Liver (tissue), 9 donors: ENCODE data around the gene SLC2A5. TPM values are rescaled to one million over a fixed set of nuclear protein-coding genes. Genes with fewer than 3 reads are reported as not detected.

ENCODE experiments used
- DNase-seq: peaks from one replicate; pipeline ENCODE4 v3.0.0-alpha.2; 2017; ENCODE audit warnings: low spot score
- H3K27ac ChIP-seq, 2 donors: one replicate each; pipeline ENCODE4 v1.7.0; 2013; ENCODE audit warnings: inconsistent platforms in 2 of 2, low read length in 2 of 2, control low read depth in 1 of 2, low read depth in 1 of 2, mild to moderate bottlenecking in 1 of 2
- H3K27me3 ChIP-seq, 4 donors: one replicate each; pipeline versions ENCODE4 v1.6.1 to v1.7.0; 2013; ENCODE audit warnings: low read length in 3 of 4, inconsistent platforms in 1 of 4, mild to moderate bottlenecking in 1 of 4, moderate library complexity in 1 of 4; ENCODE audit not compliant: control insufficient read depth in 4 of 4, insufficient read depth in 4 of 4
- H3K36me3 ChIP-seq, 4 donors: one replicate each; pipeline versions ENCODE4 v1.6.1 to v1.7.0; 2013; ENCODE audit warnings: low read length in 3 of 4, mild to moderate bottlenecking in 3 of 4, low read depth in 1 of 4, moderate library complexity in 1 of 4; ENCODE audit not compliant: control insufficient read depth in 4 of 4, insufficient read depth in 3 of 4
- H3K4me1 ChIP-seq, 4 donors: one replicate each; pipeline versions ENCODE4 v1.6.1 to v1.7.0; 2013; ENCODE audit warnings: low read length in 3 of 4, mild to moderate bottlenecking in 3 of 4, moderate library complexity in 1 of 4; ENCODE audit not compliant: control insufficient read depth in 4 of 4, insufficient read depth in 4 of 4
- H3K4me3 ChIP-seq, 3 donors: one replicate each; pipeline versions ENCODE4 v1.6.1 to v1.7.0; 2013; ENCODE audit warnings: low read length in 3 of 3, control low read depth in 1 of 3, low read depth in 1 of 3, mild to moderate bottlenecking in 1 of 3
- H3K9ac ChIP-seq, 2 donors: one replicate each; pipeline ENCODE4 v1.7.0; 2013; ENCODE audit warnings: low read length in 2 of 2, mild to moderate bottlenecking in 2 of 2, moderate library complexity in 2 of 2, control low read depth in 1 of 2, low read depth in 1 of 2
- H3K9me3 ChIP-seq, 4 donors: one replicate each; pipeline versions ENCODE4 v1.6.1 to v1.7.0; 2013; ENCODE audit warnings: low read length in 3 of 4; ENCODE audit not compliant: control insufficient read depth in 4 of 4
- EGR1 ChIP-seq, 2 donors: IDR thresholded peaks; 2 replicates each; pipeline ENCODE4 v1.6.1; 2016 to 2018; ENCODE audit warnings: antibody characterized with exemption in 2 of 2, low read depth in 2 of 2
- GABPA ChIP-seq, 2 donors: IDR thresholded peaks in 1 of 2; conservative IDR thresholded peaks in 1 of 2; 2 replicates each; pipeline ENCODE4 v1.6.1; 2016; ENCODE audit warnings: antibody characterized with exemption in 2 of 2, mild to moderate bottlenecking in 1 of 2, moderate library complexity in 1 of 2
- HNF4A ChIP-seq, 2 donors: conservative IDR thresholded peaks; 2 replicates each; pipeline ENCODE4 v1.6.1; 2016; ENCODE audit warnings: antibody characterized with exemption in 2 of 2, mild to moderate bottlenecking in 2 of 2
- RAD21 ChIP-seq, 2 donors: IDR thresholded peaks; 2 replicates each; pipeline ENCODE4 v1.6.1; 2016; ENCODE audit warnings: antibody characterized with exemption in 2 of 2, mild to moderate bottlenecking in 2 of 2
- RXRA ChIP-seq, 2 donors: IDR thresholded peaks; 2 replicates each; pipeline ENCODE4 v1.6.1; 2017 to 2018; ENCODE audit warnings: antibody characterized with exemption in 2 of 2, mild to moderate bottlenecking in 1 of 2
- SP1 ChIP-seq: IDR thresholded peaks from 2 replicates; pipeline ENCODE4 v1.6.1; 2018; ENCODE audit warnings: antibody characterized with exemption, mild to moderate bottlenecking
- TAF1 ChIP-seq: conservative IDR thresholded peaks from 2 replicates; pipeline ENCODE4 v1.6.1; 2016; ENCODE audit warnings: antibody characterized with exemption, mild to moderate bottlenecking
- YY1 ChIP-seq: IDR thresholded peaks from 2 replicates; pipeline ENCODE4 v1.6.1; 2016; ENCODE audit warnings: antibody characterized with exemption, mild to moderate bottlenecking
- ZBTB33 ChIP-seq: IDR thresholded peaks from 2 replicates; pipeline ENCODE4 v1.6.1; 2016; ENCODE audit warnings: antibody characterized with exemption
- whole genome bisulfite sequencing: extraction: QIAGEN DNeasy Blood & Tissue Kit; methylation state at CpG from one replicate; pipeline ENCODE4 v1.1.7; 2013; 5-methylcytosine and 5-hydroxymethylcytosine counted together
- polyA plus RNA-seq, 2 donors: library from polyadenylated mRNA; stranded (reverse) in 1 of 2; unstranded in 1 of 2; fragments of 200-250 nt in 1 of 2; fragments of >200 nt in 1 of 2; fragmentation: Nextera tagmentation in 1 of 2; extraction: Ambion mirVana in 1 of 2; gene quantifications; one replicate each; pipeline versions ENCODE4 v1.2.1 to v1.2.3, GENCODE V29; 2013 to 2015
- total RNA-seq, 2 donors: library from RNA; depleted of rRNA; stranded (reverse); fragments of >200 nt; gene quantifications; one replicate each; pipeline ENCODE4 v1.2.3, GENCODE V29; 2014
- TF ChIP-seq, protein P1 (sequence below): IDR thresholded peaks from 2 replicates; pipeline ENCODE4 v1.6.1; 2016; ENCODE audit warnings: antibody characterized with exemption
- TF ChIP-seq, protein P2 (sequence below): IDR thresholded peaks from 2 replicates; pipeline ENCODE4 v1.6.1; 2016; ENCODE audit warnings: antibody characterized with exemption, mild to moderate bottlenecking
- donor health status: healthy.
- donor health status: healthy.
- donor health status: healthy.
- donor health status: healthy.
- donor health status: healthy.

SLC2A5 gene
- total and polyA plus RNA-seq, 4 donors = 0.07 to 1.6 (median 0.13) TPM

- TF ChIP-seq ZBTB33 (no peak), EGR1 (IDR thresholded peaks at IDR 0.05; ENCODE audit: low read depth in 2 of 2) (no peak), HNF4A (conservative IDR thresholded peaks at IDR 0.05) (no peak), GABPA (IDR thresholded peaks at IDR 0.05 in 1 of 2, conservative IDR thresholded peaks at IDR 0.05 in 1 of 2) (no peak), YY1 (no peak), RXRA (IDR thresholded peaks at IDR 0.05) (no peak)
- TF ChIP-seq, protein P1, sequence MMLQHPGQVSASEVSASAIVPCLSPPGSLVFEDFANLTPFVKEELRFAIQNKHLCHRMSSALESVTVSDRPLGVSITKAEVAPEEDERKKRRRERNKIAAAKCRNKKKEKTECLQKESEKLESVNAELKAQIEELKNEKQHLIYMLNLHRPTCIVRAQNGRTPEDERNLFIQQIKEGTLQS = no peak
These were observed 7.4 kb downstream of the SLC2A5 start (continued) for GRCh38 chr1:9062021-9062471.

DNA sequence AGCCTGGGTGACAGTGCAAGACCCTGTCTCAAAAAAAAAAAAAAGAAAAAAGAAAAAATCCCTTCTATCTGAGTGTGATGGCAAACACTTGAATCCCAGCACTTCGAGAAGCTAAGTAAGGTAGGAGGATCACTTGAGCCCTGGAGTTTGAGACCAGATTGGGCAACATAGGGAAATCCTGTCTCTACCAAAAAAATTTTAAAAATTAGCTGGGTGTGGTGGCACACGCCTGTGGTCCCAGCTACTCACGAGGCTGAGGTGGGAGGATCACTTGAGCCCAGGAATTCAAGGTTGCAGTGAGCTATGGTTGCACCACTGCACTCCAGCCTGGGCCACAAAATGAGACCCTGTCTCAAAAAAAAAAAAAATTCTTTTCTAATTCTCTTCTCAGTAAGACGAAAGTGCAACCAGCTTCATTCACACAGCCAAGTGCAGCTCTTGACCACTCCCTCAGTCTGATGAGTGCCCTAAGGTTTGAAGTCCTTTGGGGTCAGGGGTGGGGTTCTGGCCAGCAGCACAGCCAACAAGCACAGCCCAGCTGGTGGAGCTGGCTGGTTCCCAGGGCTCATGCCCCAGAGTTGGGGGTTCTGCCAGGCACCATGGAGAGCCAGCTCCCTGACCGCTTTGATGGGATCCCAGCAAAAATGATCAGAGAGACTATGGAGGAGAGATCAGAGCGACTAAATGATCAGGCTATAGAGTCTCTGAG is 8.0 kb downstream of the SLC2A5 start:
- WGBS = 73% methylated on average over 6 of the region's 6 CpGs
- no peaks in the 10 kb centered on the region for H3K36me3 ChIP-seq
- DNase-seq = no peak
- no peaks in the 10 kb centered on the region for H3K4me1 ChIP-seq
- H3K9me3 ChIP-seq = no peaks in the 10 kb centered on the region
- TF ChIP-seq HNF4A (conservative IDR thresholded peaks at IDR 0.05) (peak in 1 of 2 donors; percentile 33), TAF1 (no peak)
- no peaks in the 10 kb centered on the region for H3K27me3 ChIP-seq
- H3K27ac ChIP-seq = no peak overlapping the region
- no peak overlapping the region for H3K9ac ChIP-seq
- no peak overlapping the region for H3K4me3 ChIP-seq

GRCh38 chr1:9059891-9060744 is 9.3 kb downstream of the SLC2A5 start:
- TF ChIP-seq HNF4A (conservative IDR thresholded peaks at IDR 0.05) (no peak), RAD21 (IDR thresholded peaks at IDR 0.05) (no peak), SP1 (no peak), TAF1 (no peak)
- Histone ChIP-seq H3K9ac (no peak overlapping the region), H3K27me3 (no peaks in the 10 kb centered on the region), H3K4me3 (no peak overlapping the region), H3K9me3 (no peaks in the 10 kb centered on the region), H3K36me3 (no peaks in the 10 kb centered on the region), H3K4me1 (no peaks in the 10 kb centered on the region), H3K27ac (no peak overlapping the region)
- WGBS = 95% methylated on average over 4 of the region's 4 CpGs
- no peak for DNase-seq

GRCh38 chr1:9058465-9058864 is 11.0 kb downstream of the SLC2A5 start:
- Histone ChIP-seq H3K9me3 (no peaks in the 10 kb centered on the region), H3K27ac (no peak overlapping the region), H3K36me3 (no peaks in the 10 kb centered on the region), H3K4me3 (no peak overlapping the region), H3K27me3 (no peaks in the 10 kb centered on the region), H3K4me1 (no peaks in the 10 kb centered on the region), H3K9ac (no peak overlapping the region)
- DNase-seq = no peak
- 72% methylated on average over 2 of the region's 2 CpGs for WGBS
- TF ChIP-seq, protein P2, sequence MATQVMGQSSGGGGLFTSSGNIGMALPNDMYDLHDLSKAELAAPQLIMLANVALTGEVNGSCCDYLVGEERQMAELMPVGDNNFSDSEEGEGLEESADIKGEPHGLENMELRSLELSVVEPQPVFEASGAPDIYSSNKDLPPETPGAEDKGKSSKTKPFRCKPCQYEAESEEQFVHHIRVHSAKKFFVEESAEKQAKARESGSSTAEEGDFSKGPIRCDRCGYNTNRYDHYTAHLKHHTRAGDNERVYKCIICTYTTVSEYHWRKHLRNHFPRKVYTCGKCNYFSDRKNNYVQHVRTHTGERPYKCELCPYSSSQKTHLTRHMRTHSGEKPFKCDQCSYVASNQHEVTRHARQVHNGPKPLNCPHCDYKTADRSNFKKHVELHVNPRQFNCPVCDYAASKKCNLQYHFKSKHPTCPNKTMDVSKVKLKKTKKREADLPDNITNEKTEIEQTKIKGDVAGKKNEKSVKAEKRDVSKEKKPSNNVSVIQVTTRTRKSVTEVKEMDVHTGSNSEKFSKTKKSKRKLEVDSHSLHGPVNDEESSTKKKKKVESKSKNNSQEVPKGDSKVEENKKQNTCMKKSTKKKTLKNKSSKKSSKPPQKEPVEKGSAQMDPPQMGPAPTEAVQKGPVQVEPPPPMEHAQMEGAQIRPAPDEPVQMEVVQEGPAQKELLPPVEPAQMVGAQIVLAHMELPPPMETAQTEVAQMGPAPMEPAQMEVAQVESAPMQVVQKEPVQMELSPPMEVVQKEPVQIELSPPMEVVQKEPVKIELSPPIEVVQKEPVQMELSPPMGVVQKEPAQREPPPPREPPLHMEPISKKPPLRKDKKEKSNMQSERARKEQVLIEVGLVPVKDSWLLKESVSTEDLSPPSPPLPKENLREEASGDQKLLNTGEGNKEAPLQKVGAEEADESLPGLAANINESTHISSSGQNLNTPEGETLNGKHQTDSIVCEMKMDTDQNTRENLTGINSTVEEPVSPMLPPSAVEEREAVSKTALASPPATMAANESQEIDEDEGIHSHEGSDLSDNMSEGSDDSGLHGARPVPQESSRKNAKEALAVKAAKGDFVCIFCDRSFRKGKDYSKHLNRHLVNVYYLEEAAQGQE = no peak
- no peak for TF ChIP-seq TAF1
- TF ChIP-seq SP1 = no peak
